Measurements from ENCODE around the gene PCDH8. TPM values are rescaled to one million over a fixed set of nuclear protein-coding genes. Genes with fewer than 3 reads are reported as not detected.

Gene PCDH8
- total and polyA plus RNA-seq, 2 of the 13 experiments (the other 11 are each of a cell fraction or from before 2014, with no cell fraction given) = not detected

DNA sequence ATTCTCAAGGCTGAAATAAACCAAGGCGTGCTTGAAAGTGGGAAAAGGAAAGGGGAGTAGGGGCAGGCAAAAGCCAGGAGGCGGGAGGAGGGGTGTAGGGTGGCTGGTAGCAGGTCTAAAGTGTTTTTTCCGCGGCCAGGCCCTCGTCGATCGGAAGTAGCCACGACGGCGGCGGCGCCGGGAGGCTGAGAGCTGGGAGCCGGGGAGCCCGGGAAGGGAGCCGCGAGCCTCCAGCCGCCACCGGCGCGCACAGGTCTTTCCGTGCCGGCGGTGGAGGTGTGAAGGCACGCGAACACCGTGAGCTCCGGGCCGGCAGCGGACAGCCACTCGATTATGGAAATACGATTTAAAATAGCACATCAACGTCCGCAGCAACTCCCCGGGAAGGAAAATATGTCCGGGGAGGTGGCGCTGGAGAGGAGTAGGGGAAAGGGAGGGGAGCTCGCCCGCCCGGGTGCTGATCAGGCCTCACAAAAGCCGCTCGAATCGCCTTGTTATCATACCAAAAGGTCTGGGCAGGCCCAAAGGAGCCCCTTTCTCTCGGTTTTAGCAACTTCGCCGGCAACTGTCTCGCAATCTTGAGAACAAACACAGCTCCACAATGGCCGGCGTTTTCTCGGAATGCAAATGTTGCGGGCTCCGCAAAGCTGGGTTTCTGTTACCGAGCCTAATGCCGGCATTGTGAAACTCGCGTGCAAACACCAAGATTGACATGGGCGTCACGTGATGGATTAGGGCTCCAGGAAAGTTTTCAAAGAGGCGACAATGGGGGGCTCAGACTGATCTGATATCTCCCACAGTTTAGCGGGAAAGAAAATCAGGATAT lies 2.9 kb upstream of the PCDH8 start:
- Histone ChIP-seq H3K27me3 (ENCODE audit: control insufficient read depth in 1 of 2, insufficient read depth in 2 of 2, low read length in 2 of 2) (peaks cover 0 to 21% of the 10 kb centered on the region in 2 experiments; a peak in 1 of 5 replicates), H3K9ac (ENCODE audit: insufficient read depth, low read depth, low read length) (no peak overlapping the region), H3K4me2 (ENCODE audit: low read depth, low read length) (peak overlapping the region; percentile 88), H4K20me1 (ENCODE audit: insufficient read depth, low read length) (no peaks in the 10 kb centered on the region), H3K36me3 (replicated peaks in 1 of 2; ENCODE audit: control insufficient read depth in 1 of 2, insufficient read depth in 2 of 2, low read length in 2 of 2) (no peaks in the 10 kb centered on the region), H2AFZ (ENCODE audit: low read length) (peak overlapping the region; percentile 63), H3K4me1 (ENCODE audit: insufficient read depth, low read length) (no peaks in the 10 kb centered on the region; the same call in 1 of the 2 replicates), H3K4me3 (replicated peaks in 1 of 3; ENCODE audit: insufficient read depth in 1 of 3, low read depth in 2 of 3, low read length in 3 of 3) (peak overlapping the region; percentile 62 to 75 (median 71)), H3K79me2 (ENCODE audit: insufficient read depth, low read length) (no peaks in the 10 kb centered on the region), H3K27ac (ENCODE audit: extremely low read length, insufficient read depth, low read length) (no peak overlapping the region), H3K9me3 (ENCODE audit: low read length) (no peaks in the 10 kb centered on the region)
- in situ Hi-C loops (cut with HindIII; ENCODE audit: extremely low pct_ligation_motif_present, low pct_unique_long_range_greater_than_20kb) (no loop called here), intact Hi-C loops (cut with micrococcal nuclease; ENCODE audit: unreplicated experiment) (no loop called here)
- ChIA-PET POLR2A (interaction anchor here (1.0 to 1.1 kb wide), 2 partner anchors 9 to 199 kb away, joined by 4 to 6 read pairs; partner anchors contain the start of gene SUGT1), CTCF (ENCODE audit: low intra/inter-chr PET ratio, low total read pairs) (no interaction called here)
- no peak for FAIRE-seq
- BruUV-seq (replicated peaks) = no TSS peak
- WGBS (ENCODE audit: low lambda C conversion rate) = 32% methylated on average over 46 of the region's 60 CpGs
- peak; percentile 7 for DNase-seq (ENCODE audit: low spot score)
- peak; percentile 63 for ATAC-seq
- TF ChIP-seq NFRKB (IDR thresholded peaks at IDR 0.05) = no peak
- TF ChIP-seq NBN (conservative IDR thresholded peaks at IDR 0.05) = no peak
- TF ChIP-seq, protein P1, sequence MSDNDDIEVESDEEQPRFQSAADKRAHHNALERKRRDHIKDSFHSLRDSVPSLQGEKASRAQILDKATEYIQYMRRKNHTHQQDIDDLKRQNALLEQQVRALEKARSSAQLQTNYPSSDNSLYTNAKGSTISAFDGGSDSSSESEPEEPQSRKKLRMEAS (IDR thresholded peaks at IDR 0.05) = no peak
- peak; percentile 79 for TF ChIP-seq USF2 (IDR thresholded peaks at IDR 0.05; ENCODE audit: low read depth, low read length)
- peak; percentile 78; the same call in 1 of the 2 replicates for TF ChIP-seq USF2 (CRISPR knock-in tag; IDR thresholded peaks at IDR 0.05; ENCODE audit: borderline replicate concordance)
- TF ChIP-seq ZFX (CRISPR knock-in tag; IDR thresholded peaks at IDR 0.05; ENCODE audit: low read depth) = 0 out of 2 replicates have a peak, but pooled peaks have one; percentile 25
- no peak for TF ChIP-seq FOXC1 (CRISPR knock-in tag; IDR thresholded peaks at IDR 0.05; ENCODE audit: borderline replicate concordance)
- TF ChIP-seq CEBPB (IDR thresholded peaks at IDR 0.05; ENCODE audit: borderline replicate concordance, low read depth, low read length) = 0 out of 2 replicates have a peak, but pooled peaks have one; percentile 23
- TF ChIP-seq MIER3 (CRISPR knock-in tag; IDR thresholded peaks at IDR 0.05; ENCODE audit: borderline replicate concordance) = no peak
- TF ChIP-seq ZNF614 (CRISPR knock-in tag; IDR thresholded peaks at IDR 0.05; ENCODE audit: borderline replicate concordance) = no peak
- peak; percentile 41; the same call in 1 of the 2 replicates for TF ChIP-seq ZNF687 (CRISPR knock-in tag; IDR thresholded peaks at IDR 0.05)
- TF ChIP-seq MTF2 (CRISPR knock-in tag; IDR thresholded peaks at IDR 0.05; ENCODE audit: borderline replicate concordance) = 0 out of 2 replicates have a peak, but pooled peaks have one; percentile 11
- TF ChIP-seq RAD51 (IDR thresholded peaks at IDR 0.05; ENCODE audit: borderline replicate concordance) = peak; percentile 41; the same call in 1 of the 2 replicates
- peak; percentile 11; the same call in 1 of the 2 replicates for TF ChIP-seq KDM5B (CRISPR knock-in tag; IDR thresholded peaks at IDR 0.05; ENCODE audit: borderline replicate concordance)
